H9 (cell line): Measurements from ENCODE around the gene PPFIA4. TPM values are rescaled to one million over a fixed set of nuclear protein-coding genes. Genes with fewer than 3 reads are reported as not detected.

Source experiments
- DNase-seq: peaks from one replicate; pipeline ENCODE4 v3.0.0-alpha.2; 2017
- H2AFZ ChIP-seq: one replicate; pipeline ENCODE4 v1.6.1; 2013; ENCODE audit warnings: mild to moderate bottlenecking, low read length, control low read depth, moderate library complexity
- H2AK5ac ChIP-seq: 2 replicates; pipeline ENCODE4 v1.6.1; 2013; ENCODE audit warnings: low read length, control low read depth, mixed read lengths; ENCODE audit not compliant: insufficient read length
- H2BK120ac ChIP-seq: one replicate; pipeline ENCODE4 v1.6.1; 2013; ENCODE audit warnings: low read depth, mild to moderate bottlenecking, low read length, control low read depth, inconsistent platforms; ENCODE audit not compliant: poor library complexity, severe bottlenecking
- H2BK12ac ChIP-seq: 2 replicates; pipeline ENCODE4 v1.6.1; 2013; ENCODE audit warnings: low read length, control low read depth, mixed read lengths, low read depth; ENCODE audit not compliant: insufficient read length
- H2BK15ac ChIP-seq: 2 replicates; pipeline ENCODE4 v1.6.1; 2013; ENCODE audit warnings: low read depth, low read length, control low read depth
- H2BK20ac ChIP-seq: one replicate; pipeline ENCODE4 v1.6.1; 2013; ENCODE audit warnings: low read depth, mild to moderate bottlenecking, low read length, control low read depth, inconsistent platforms; ENCODE audit not compliant: poor library complexity, severe bottlenecking
- H2BK5ac ChIP-seq: 2 replicates; pipeline ENCODE4 v1.6.1; 2013; ENCODE audit warnings: low read length, control low read depth, mixed read lengths; ENCODE audit not compliant: insufficient read length
- H3K14ac ChIP-seq: 2 replicates; pipeline ENCODE4 v1.6.1; 2013; ENCODE audit warnings: low read length, control low read depth; ENCODE audit not compliant: insufficient read depth
- H3K18ac ChIP-seq: 2 replicates; pipeline ENCODE4 v1.6.1; 2013; ENCODE audit warnings: low read depth, mild to moderate bottlenecking, mixed read lengths, low read length, control low read depth; ENCODE audit not compliant: insufficient read length
- H3K23ac ChIP-seq: 2 replicates; pipeline ENCODE4 v1.6.1; 2013; ENCODE audit warnings: low read length, control low read depth, mixed read lengths, low read depth; ENCODE audit not compliant: insufficient read length
- H3K23me2 ChIP-seq: 2 replicates; pipeline ENCODE4 v1.6.1; 2013; ENCODE audit warnings: low read depth, mild to moderate bottlenecking, mixed read lengths, low read length, control low read depth; ENCODE audit not compliant: insufficient read length, poor library complexity, severe bottlenecking
- H3K27ac ChIP-seq: 2 replicates; pipeline ENCODE4 v1.5.1; 2013; ENCODE audit warnings: low read length, control low read depth, mixed read lengths, low read depth; ENCODE audit not compliant: insufficient read length
- H3K27me3 ChIP-seq: 2 replicates; pipeline ENCODE4 v1.6.1; 2013; ENCODE audit warnings: low read length, control low read depth, inconsistent platforms; ENCODE audit not compliant: insufficient read depth
- H3K4ac ChIP-seq: 2 replicates; pipeline ENCODE4 v1.6.1; 2013; ENCODE audit warnings: low read depth, mild to moderate bottlenecking, control low read depth, inconsistent platforms, low read length, moderate library complexity
- H3K4me1 ChIP-seq: 2 replicates; pipeline ENCODE4 v1.6.1; 2013; ENCODE audit warnings: low read length, control low read depth, inconsistent platforms; ENCODE audit not compliant: insufficient read depth
- H3K4me2 ChIP-seq: 2 replicates; pipeline ENCODE4 v1.6.1; 2013; ENCODE audit warnings: low read length, control low read depth, mixed read lengths; ENCODE audit not compliant: insufficient read length, insufficient read depth
- H3K56ac ChIP-seq: 2 replicates; pipeline ENCODE4 v1.6.1; 2013; ENCODE audit warnings: low read depth, mild to moderate bottlenecking, mixed read lengths, low read length, control low read depth; ENCODE audit not compliant: insufficient read length
- H3K79me1 ChIP-seq: 2 replicates; pipeline ENCODE4 v1.6.1; 2013; ENCODE audit warnings: low read depth, mild to moderate bottlenecking, moderate library complexity, low read length, control low read depth, inconsistent platforms; ENCODE audit not compliant: insufficient read depth, poor library complexity, severe bottlenecking
- H3K79me2 ChIP-seq: 2 replicates; pipeline ENCODE4 v1.6.1; 2013; ENCODE audit warnings: low read length, control low read depth, inconsistent platforms; ENCODE audit not compliant: insufficient read depth
- H3K9ac ChIP-seq: 2 replicates; pipeline ENCODE4 v1.6.1; 2013; ENCODE audit warnings: low read length, control low read depth, mixed read lengths; ENCODE audit not compliant: insufficient read length; ENCODE audit errors: extremely low read depth
- H3K9me3 ChIP-seq: one replicate; pipeline ENCODE4 v1.6.1; 2013; ENCODE audit warnings: low read depth, low read length, inconsistent platforms; ENCODE audit not compliant: control insufficient read depth
- H3T11ph ChIP-seq: one replicate; pipeline ENCODE4 v1.6.1; 2013; ENCODE audit warnings: mild to moderate bottlenecking, low read length, control low read depth, inconsistent platforms
- H4K20me1 ChIP-seq: one replicate; pipeline ENCODE4 v1.6.1; 2013; ENCODE audit not compliant: control insufficient read depth, insufficient read length, insufficient read depth
- H4K5ac ChIP-seq: 2 replicates; pipeline ENCODE4 v1.6.1; 2013; ENCODE audit warnings: low read depth, mild to moderate bottlenecking, mixed read lengths, low read length, control low read depth; ENCODE audit not compliant: insufficient read length
- H4K8ac ChIP-seq: replicated peaks from 2 replicates; pipeline ENCODE4 v1.6.1; 2013; ENCODE audit warnings: low read length, control low read depth, mixed read lengths, low read depth; ENCODE audit not compliant: insufficient read length
- H4K91ac ChIP-seq: 2 replicates; pipeline ENCODE4 v1.6.1; 2013; ENCODE audit warnings: low read depth, mild to moderate bottlenecking, moderate library complexity, mixed read lengths, low read length, control low read depth; ENCODE audit not compliant: insufficient read length
- H3K27ac Mint-ChIP-seq, 3 experiments: 2 replicates in 2 of 3; 3 replicates in 1 of 3; pipeline ENCODE4 v1.8.0; 2020 to 2021; ENCODE audit warnings: mixed read lengths in 3 of 3, mild to moderate bottlenecking in 1 of 3, moderate library complexity in 1 of 3
- H3K27me3 Mint-ChIP-seq: 2 replicates; pipeline ENCODE4 v1.8.0; 2021; ENCODE audit warnings: low read depth, mild to moderate bottlenecking, moderate library complexity, mixed read lengths
- H3K36me3 Mint-ChIP-seq, 3 experiments: 2 replicates in 2 of 3; 3 replicates in 1 of 3; pipeline ENCODE4 v1.8.0; 2020 to 2021; ENCODE audit warnings: low read depth in 3 of 3, mixed read lengths in 3 of 3; ENCODE audit not compliant: insufficient read depth in 1 of 3
- H3K4me1 Mint-ChIP-seq, 2 experiments: 2 replicates each; pipeline ENCODE4 v1.8.0; 2020; ENCODE audit warnings: mixed read lengths in 2 of 2
- H3K4me3 Mint-ChIP-seq, 2 experiments: 2 replicates in 1 of 2; 3 replicates in 1 of 2; pipeline ENCODE4 v1.8.0; 2020 to 2021; ENCODE audit warnings: mild to moderate bottlenecking in 2 of 2, mixed read lengths in 2 of 2, moderate library complexity in 1 of 2
- H3K9me3 Mint-ChIP-seq, 2 experiments: 2 replicates in 1 of 2; 3 replicates in 1 of 2; pipeline ENCODE4 v1.8.0; 2020; ENCODE audit warnings: mild to moderate bottlenecking in 2 of 2, mixed read lengths in 2 of 2, moderate library complexity in 1 of 2
- WGBS: extraction: QIAGEN DNeasy Blood & Tissue Kit; methylation state at CpG from one replicate; pipeline ENCODE4 v1.1.7; 2013; ENCODE audit warnings: missing lambda C conversion rate, low lambda C conversion rate, mixed read lengths; ENCODE audit not compliant: insufficient read length; ENCODE audit errors: extremely low coverage; 5-methylcytosine and 5-hydroxymethylcytosine counted together
- total RNA-seq: library from RNA; stranded (reverse); gene quantifications from 2 replicates; pipeline ENCODE4 v1.2.1, GENCODE V29; 2021
- TF ChIP-seq, protein P1 (sequence below): fragments of 200-600 bp; sonication (generic); conservative IDR thresholded peaks from 3 replicates; pipeline ENCODE4 v1.8.0; 2021; ENCODE audit warnings: antibody characterized with exemption, mild to moderate bottlenecking

The PPFIA4 gene
- total RNA-seq, 1 experiment from 2014 or later = 3.9 TPM

DNA sequence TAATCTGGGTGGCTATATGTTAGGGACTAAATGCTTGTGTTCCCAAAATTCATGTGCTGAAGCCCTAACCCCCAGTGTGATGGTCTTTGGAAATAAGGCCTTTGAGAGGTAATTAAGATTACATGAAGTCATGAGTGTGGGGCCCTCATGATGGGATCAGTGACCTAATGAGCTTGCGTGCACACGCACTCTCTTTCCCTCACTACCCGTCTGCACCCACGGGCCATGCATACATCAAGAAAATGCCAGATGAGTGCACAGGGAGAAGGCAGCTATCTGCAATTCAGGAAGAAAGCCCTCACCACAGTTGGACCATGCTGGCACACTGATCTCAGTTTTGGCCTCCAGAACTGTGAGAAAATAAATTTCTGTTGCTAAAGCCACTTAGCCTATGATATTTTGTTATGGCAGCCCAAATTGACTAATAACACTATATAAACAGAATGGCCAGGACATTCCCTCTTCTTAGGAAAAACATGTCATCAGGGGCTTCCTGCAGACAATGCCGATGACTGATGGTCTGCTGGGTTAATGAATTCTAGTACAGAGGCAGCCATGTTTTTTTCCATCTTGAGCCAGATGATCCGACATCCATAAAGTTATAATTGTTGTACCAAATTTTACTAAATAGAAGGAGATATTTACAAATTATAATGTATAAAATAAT is 77.7 kb downstream of the PPFIA4 start:
- no peak overlapping the region for H2BK5ac ChIP-seq
- no peaks in the 10 kb centered on the region for H3K4me1 ChIP-seq
- peaks cover 5 to 6% of the 10 kb centered on the region in 2 experiments; a peak in 2 of 5 replicates for H3K9me3 Mint-ChIP-seq
- no peaks in the 10 kb centered on the region for H4K20me1 ChIP-seq
- no peak overlapping the region for H4K5ac ChIP-seq
- TF ChIP-seq, protein P1, sequence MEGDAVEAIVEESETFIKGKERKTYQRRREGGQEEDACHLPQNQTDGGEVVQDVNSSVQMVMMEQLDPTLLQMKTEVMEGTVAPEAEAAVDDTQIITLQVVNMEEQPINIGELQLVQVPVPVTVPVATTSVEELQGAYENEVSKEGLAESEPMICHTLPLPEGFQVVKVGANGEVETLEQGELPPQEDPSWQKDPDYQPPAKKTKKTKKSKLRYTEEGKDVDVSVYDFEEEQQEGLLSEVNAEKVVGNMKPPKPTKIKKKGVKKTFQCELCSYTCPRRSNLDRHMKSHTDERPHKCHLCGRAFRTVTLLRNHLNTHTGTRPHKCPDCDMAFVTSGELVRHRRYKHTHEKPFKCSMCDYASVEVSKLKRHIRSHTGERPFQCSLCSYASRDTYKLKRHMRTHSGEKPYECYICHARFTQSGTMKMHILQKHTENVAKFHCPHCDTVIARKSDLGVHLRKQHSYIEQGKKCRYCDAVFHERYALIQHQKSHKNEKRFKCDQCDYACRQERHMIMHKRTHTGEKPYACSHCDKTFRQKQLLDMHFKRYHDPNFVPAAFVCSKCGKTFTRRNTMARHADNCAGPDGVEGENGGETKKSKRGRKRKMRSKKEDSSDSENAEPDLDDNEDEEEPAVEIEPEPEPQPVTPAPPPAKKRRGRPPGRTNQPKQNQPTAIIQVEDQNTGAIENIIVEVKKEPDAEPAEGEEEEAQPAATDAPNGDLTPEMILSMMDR = no peak
- no peak overlapping the region for H4K8ac ChIP-seq
- H2BK12ac ChIP-seq = no peak overlapping the region
- no peak overlapping the region for H2BK20ac ChIP-seq
- no peaks in the 10 kb centered on the region for H3K9me3 ChIP-seq
- no peak overlapping the region for H3T11ph ChIP-seq
- H2BK15ac ChIP-seq = no peak overlapping the region
- no peaks in the 10 kb centered on the region for H3K79me2 ChIP-seq
- H2AK5ac ChIP-seq = no peak overlapping the region
- H3K23me2 ChIP-seq = no peaks in the 10 kb centered on the region
- no peak overlapping the region for H3K4ac ChIP-seq
- no peak overlapping the region; a peak in 1 of 7 replicates for H3K27ac Mint-ChIP-seq
- no peaks in the 10 kb centered on the region for H3K79me1 ChIP-seq
- no peak overlapping the region for H2BK120ac ChIP-seq
- H3K27me3 ChIP-seq = no peaks in the 10 kb centered on the region
- no peaks in the 10 kb centered on the region for H3K36me3 Mint-ChIP-seq
- DNase-seq = no peak
- H3K4me2 ChIP-seq = no peak overlapping the region
- no peak overlapping the region for H3K14ac ChIP-seq
- H2AFZ ChIP-seq = no peak overlapping the region
- no peak overlapping the region for H3K27ac ChIP-seq
- no peak overlapping the region for H3K23ac ChIP-seq
- no peak overlapping the region for H3K56ac ChIP-seq
- H3K4me1 Mint-ChIP-seq = no peaks in the 10 kb centered on the region
- H3K9ac ChIP-seq = no peak overlapping the region
- peaks cover 21% of the 10 kb centered on the region for H3K27me3 Mint-ChIP-seq
- no peak overlapping the region for H3K18ac ChIP-seq
- no CpG with 5 or more reads among the region's 6 CpGs for WGBS
- H3K4me3 Mint-ChIP-seq = no peak overlapping the region
- no peak overlapping the region for H4K91ac ChIP-seq
